NCI-H345 (cell line): ENCODE results near the gene CNGA1.

Source experiments
- DNase-seq: peaks from one replicate; lab custom pipeline; 2025; lab: John Stamatoyannopoulos, UW

The CNGA1 gene

DNA sequence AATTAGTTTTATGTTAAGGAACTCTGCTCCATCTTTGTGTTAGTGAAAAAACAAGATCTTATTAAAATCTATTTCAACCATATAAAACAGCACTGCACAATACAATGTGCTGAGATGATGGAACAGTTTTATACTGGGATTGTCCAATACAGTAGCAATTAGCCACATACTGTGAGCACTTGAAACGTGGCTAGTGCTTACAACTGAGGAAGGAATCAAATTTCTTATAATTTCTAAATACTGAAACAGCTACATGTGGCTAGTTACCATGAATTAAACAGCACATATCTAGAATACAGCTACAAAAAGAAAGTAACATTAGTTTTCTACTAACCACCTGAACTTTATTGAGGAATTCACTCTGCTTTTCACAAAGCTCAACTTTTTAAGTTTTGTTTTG, 116.8 kb downstream of the CNGA1 start:
- DNase-seq: peak; percentile 26

DNA sequence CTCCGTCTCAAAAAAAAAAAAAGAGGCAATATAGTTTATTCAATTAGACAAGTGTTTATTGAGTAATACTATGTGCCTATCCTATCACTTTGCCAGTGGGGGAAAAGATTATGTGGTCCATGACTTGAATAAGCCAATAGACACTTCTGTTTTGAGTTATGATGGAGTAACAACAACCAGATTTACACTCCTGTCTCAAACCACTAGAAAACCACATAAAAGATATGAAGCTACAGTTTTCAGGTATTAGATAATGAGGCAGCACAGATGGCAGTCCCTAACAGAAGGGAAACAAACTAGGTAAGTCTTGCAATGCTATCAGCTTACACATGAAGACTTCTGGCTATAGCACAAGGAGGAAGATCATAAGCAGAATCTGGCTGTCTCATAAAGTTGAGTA, 124.6 kb downstream of the CNGA1 start:
- DNase-seq: no peak
